Neural progenitor cell (in vitro differentiated cells): ENCODE data around the gene PTPRJ.

Experiments used
- EZH2 ChIP-seq: fragments of 200-600 bp; sonication (generic); IDR thresholded peaks from 2 replicates; pipeline ENCODE4 v1.6.1; 2017; ENCODE audit warnings: antibody characterized with exemption, mild to moderate bottlenecking, moderate library complexity
- EZH2phosphoT487 ChIP-seq: fragments of 200-600 bp; sonication (generic); IDR thresholded peaks from 2 replicates; pipeline ENCODE4 v1.6.1; 2017; ENCODE audit warnings: antibody characterized with exemption
- TF ChIP-seq, protein P1 (sequence below): fragments of 200-600 bp; sonication (generic); IDR thresholded peaks from 2 replicates; pipeline ENCODE4 v1.5.1; 2017; ENCODE audit warnings: antibody characterized with exemption, mild to moderate bottlenecking

DNA sequence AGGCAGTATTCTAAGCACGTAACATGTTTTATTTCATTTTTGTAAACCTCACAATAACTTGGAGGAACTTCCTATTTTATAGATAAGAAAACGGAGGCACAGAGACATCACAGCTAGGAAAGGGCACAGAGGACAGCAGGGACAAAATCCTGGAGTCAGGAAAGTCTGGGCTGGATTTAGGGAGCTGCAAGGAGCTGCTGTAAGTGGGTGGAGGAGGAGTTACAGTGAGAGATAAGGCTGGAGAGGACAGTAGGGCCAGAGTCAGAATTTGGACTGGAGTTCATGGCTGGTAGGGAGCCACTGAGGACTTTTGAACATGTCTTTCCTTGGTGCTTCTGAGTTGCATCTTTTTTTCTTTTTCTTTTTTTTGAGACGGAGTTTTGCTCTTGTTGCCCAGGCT is 32.2 kb upstream of the PTPRJ start:
- TF ChIP-seq, protein P1, sequence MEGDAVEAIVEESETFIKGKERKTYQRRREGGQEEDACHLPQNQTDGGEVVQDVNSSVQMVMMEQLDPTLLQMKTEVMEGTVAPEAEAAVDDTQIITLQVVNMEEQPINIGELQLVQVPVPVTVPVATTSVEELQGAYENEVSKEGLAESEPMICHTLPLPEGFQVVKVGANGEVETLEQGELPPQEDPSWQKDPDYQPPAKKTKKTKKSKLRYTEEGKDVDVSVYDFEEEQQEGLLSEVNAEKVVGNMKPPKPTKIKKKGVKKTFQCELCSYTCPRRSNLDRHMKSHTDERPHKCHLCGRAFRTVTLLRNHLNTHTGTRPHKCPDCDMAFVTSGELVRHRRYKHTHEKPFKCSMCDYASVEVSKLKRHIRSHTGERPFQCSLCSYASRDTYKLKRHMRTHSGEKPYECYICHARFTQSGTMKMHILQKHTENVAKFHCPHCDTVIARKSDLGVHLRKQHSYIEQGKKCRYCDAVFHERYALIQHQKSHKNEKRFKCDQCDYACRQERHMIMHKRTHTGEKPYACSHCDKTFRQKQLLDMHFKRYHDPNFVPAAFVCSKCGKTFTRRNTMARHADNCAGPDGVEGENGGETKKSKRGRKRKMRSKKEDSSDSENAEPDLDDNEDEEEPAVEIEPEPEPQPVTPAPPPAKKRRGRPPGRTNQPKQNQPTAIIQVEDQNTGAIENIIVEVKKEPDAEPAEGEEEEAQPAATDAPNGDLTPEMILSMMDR: no peak
- TF ChIP-seq EZH2 (no peak), EZH2phosphoT487 (no peak)
